PC-3 (cell line): ENCODE results near the gene SNAI3. TPM values are rescaled to one million over a fixed set of nuclear protein-coding genes. Genes with fewer than 3 reads are reported as not detected.
"Not testable (repeated sequence)": the region's sequence is repeated elsewhere in the genome, so short reads cannot be mapped to it uniquely, and the experiment has no call there.

Experiments used
- ATAC-seq: fragments of 200-7000 bp; cut with Tn5 transposase; 2 replicates; pipeline ENCODE4 v1.9.1; 2020; ENCODE audit warnings: mild to moderate bottlenecking, moderate library complexity
- BruUV-seq: library from RNA; stranded (reverse); fragments of 400-500 nt; replicated peaks from 2 replicates; lab custom pipeline; 2021; lab: Mats Ljungman, UMichigan
- CTCF ChIA-PET: fragments of 300-600 bp; sonication (Branson Sonifier 250); formaldehyde crosslinking; loops from one replicate; lab custom pipeline; 2022; ENCODE audit warnings: antibody characterized with exemption; lab: Charles Lee
- POLR2A ChIA-PET: fragments of 300-600 bp; sonication (Branson Sonifier 250); formaldehyde crosslinking; loops from one replicate; lab custom pipeline; 2022; ENCODE audit warnings: antibody characterized with exemption; ENCODE audit not compliant: unreplicated experiment; lab: Charles Lee
- DNase-seq: peaks from one replicate; pipeline ENCODE4 v3.0.0-alpha.2; 2015
- H2AFZ ChIP-seq: fragments of 300-600 bp; sonication (generic); 2 replicates; pipeline ENCODE4 v1.6.0; 2016; ENCODE audit warnings: antibody characterized with exemption, low read length
- H3F3A ChIP-seq: fragments of 300-600 bp; sonication (generic); one replicate; pipeline ENCODE4 v1.6.0; 2017; ENCODE audit warnings: antibody characterized with exemption, low read length, control low read depth, mild to moderate bottlenecking; ENCODE audit not compliant: unreplicated experiment
- H3K27ac ChIP-seq: fragments of 300-600 bp; sonication (generic); 2 replicates; pipeline ENCODE4 v1.5.1; 2016; ENCODE audit warnings: mild to moderate bottlenecking, low read length
- H3K27me3 ChIP-seq: fragments of 300-600 bp; sonication (generic); 2 replicates; pipeline ENCODE4 v1.6.1; 2016; ENCODE audit warnings: low read length, mixed read lengths
- H3K36me3 ChIP-seq: fragments of 300-600 bp; sonication (generic); 2 replicates; pipeline ENCODE4 v1.6.1; 2016; ENCODE audit warnings: low read depth, mixed run types, low read length, mixed read lengths
- H3K4me1 ChIP-seq: fragments of 300-600 bp; sonication (generic); 2 replicates; pipeline ENCODE4 v1.5.1; 2016; ENCODE audit warnings: low read length; ENCODE audit not compliant: insufficient read depth
- H3K4me2 ChIP-seq: fragments of 300-600 bp; sonication (generic); 2 replicates; pipeline ENCODE4 v1.6.0; 2016; ENCODE audit warnings: low read length
- H3K4me3 ChIP-seq: fragments of 300-600 bp; sonication (generic); 2 replicates; pipeline ENCODE4 v1.5.1; 2016; ENCODE audit warnings: mild to moderate bottlenecking, low read length, mixed read lengths
- H3K79me2 ChIP-seq: fragments of 300-600 bp; sonication (generic); 2 replicates; pipeline ENCODE4 v1.6.1; 2017; ENCODE audit warnings: low read length, mixed read lengths
- H3K9ac ChIP-seq: fragments of 300-600 bp; sonication (generic); 2 replicates; pipeline ENCODE4 v1.6.0; 2016; ENCODE audit warnings: mild to moderate bottlenecking, low read length
- H3K9me2 ChIP-seq: fragments of 300-600 bp; sonication (generic); replicated peaks from 2 replicates; pipeline ENCODE4 v1.6.1; 2016; ENCODE audit warnings: mixed run types, low read length, mixed read lengths
- H3K9me3 ChIP-seq: fragments of 300-600 bp; sonication (generic); 2 replicates; pipeline ENCODE4 v1.6.1; 2016; ENCODE audit warnings: low read length, mixed read lengths
- H4K20me1 ChIP-seq: fragments of 300-600 bp; sonication (generic); 2 replicates; pipeline ENCODE4 v1.6.1; 2016; ENCODE audit warnings: low read length, mixed read lengths
- CTCF ChIP-seq: fragments of 300-600 bp; sonication (generic); conservative IDR thresholded peaks from 2 replicates; pipeline ENCODE4 v1.5.1; 2017; ENCODE audit warnings: antibody characterized with exemption, low read depth, mild to moderate bottlenecking, low read length
- EZH2 ChIP-seq: fragments of 300-600 bp; sonication (generic); IDR thresholded peaks from one replicate; pipeline ENCODE4 v1.6.1; 2017; ENCODE audit warnings: antibody characterized with exemption, mild to moderate bottlenecking, low read length; ENCODE audit not compliant: unreplicated experiment
- EZH2phosphoT487 ChIP-seq: fragments of 300-600 bp; sonication (generic); IDR thresholded peaks from 2 replicates; pipeline ENCODE4 v1.6.1; 2018; ENCODE audit warnings: mild to moderate bottlenecking, antibody characterized with exemption, low read length, borderline replicate concordance
- intact Hi-C: fragments of 100-400 bp; cut with micrococcal nuclease; formaldehyde crosslinking; loops from 2 replicates; pipeline ENCODE4 v1.9.0; 2023
- total RNA-seq: library from RNA; depleted of rRNA; stranded (reverse); fragments of >200 nt; gene quantifications from 2 replicates; pipeline ENCODE4 v1.2.3, GENCODE V29; 2014

Gene SNAI3
- total RNA-seq, 1 experiment from 2014 or later: 0.22 TPM

GRCh38 chr16:88671806-88672205 is 14.5 kb downstream of the SNAI3 start:
- no peak overlapping the region for H2AFZ ChIP-seq

GRCh38 chr16:88669980-88670379 is 16.3 kb downstream of the SNAI3 start:
- Histone ChIP-seq H3F3A (no peaks in the 10 kb centered on the region), H3K4me3 (no peak overlapping the region), H3K4me1 (no peaks in the 10 kb centered on the region), H3K27ac (no peak overlapping the region), H3K9me2 (no peaks in the 10 kb centered on the region), H4K20me1 (no peaks in the 10 kb centered on the region), H3K79me2 (no peaks in the 10 kb centered on the region), H3K9ac (no peak overlapping the region), H3K4me2 (no peak overlapping the region), H2AFZ (no peak overlapping the region), H3K27me3 (no peaks in the 10 kb centered on the region), H3K36me3 (no peaks in the 10 kb centered on the region), H3K9me3 (no peaks in the 10 kb centered on the region)
- BruUV-seq: no TSS peak
- intact Hi-C loops: no loop called here
- ATAC-seq (no peak), DNase-seq (no peak)
- POLR2A ChIA-PET: no interaction called here
- CTCF ChIA-PET: no interaction called here
- TF ChIP-seq EZH2phosphoT487: no peak
- TF ChIP-seq CTCF: no peak
- no peak for TF ChIP-seq EZH2

More at GRCh38 chr16:88671806-88672205, 14.5 kb downstream of the SNAI3 start:
- no TSS peak for BruUV-seq
- intact Hi-C loops: no loop called here
- H3K4me1 ChIP-seq: no peaks in the 10 kb centered on the region
- H3K27me3 ChIP-seq: no peaks in the 10 kb centered on the region
- no peak overlapping the region for H3K27ac ChIP-seq
- ChIA-PET POLR2A (no interaction called here), CTCF (no interaction called here)
- no peaks in the 10 kb centered on the region for H3K9me3 ChIP-seq
- no peak for TF ChIP-seq EZH2phosphoT487
- no peak for TF ChIP-seq CTCF
- TF ChIP-seq EZH2: no peak
- DNase-seq: no peak
- H3K4me3 ChIP-seq: no peak overlapping the region
- no peak overlapping the region for H3K4me2 ChIP-seq
- H3F3A ChIP-seq: no peaks in the 10 kb centered on the region
- H3K36me3 ChIP-seq: no peaks in the 10 kb centered on the region
- ATAC-seq: no peak
- no peak overlapping the region for H3K9ac ChIP-seq
- no peaks in the 10 kb centered on the region for H3K79me2 ChIP-seq
- H3K9me2 ChIP-seq: no peaks in the 10 kb centered on the region
- no peaks in the 10 kb centered on the region for H4K20me1 ChIP-seq

GRCh38 chr16:88669493-88669892 is 16.8 kb downstream of the SNAI3 start:
- POLR2A ChIA-PET, ATAC-seq, CTCF ChIA-PET, H3K9me3 ChIP-seq, H3K9me2 ChIP-seq, intact Hi-C loops, H3K4me3 ChIP-seq, H3K9ac ChIP-seq, H3K4me1 ChIP-seq, H3K27ac ChIP-seq, H3K36me3 ChIP-seq, BruUV-seq, H4K20me1 ChIP-seq, H3F3A ChIP-seq, H3K4me2 ChIP-seq, DNase-seq, H2AFZ ChIP-seq, H3K79me2 ChIP-seq, H3K27me3 ChIP-seq: not testable (repeated sequence)
